ENCODE measurements around the gene RAVER1. TPM values are rescaled to one million over a fixed set of nuclear protein-coding genes. Genes with fewer than 3 reads are reported as not detected.
"Not testable (repeated sequence)": the region's sequence is repeated elsewhere in the genome, so short reads cannot be mapped to it uniquely, and the experiment has no call there.

RAVER1 gene, protein sequence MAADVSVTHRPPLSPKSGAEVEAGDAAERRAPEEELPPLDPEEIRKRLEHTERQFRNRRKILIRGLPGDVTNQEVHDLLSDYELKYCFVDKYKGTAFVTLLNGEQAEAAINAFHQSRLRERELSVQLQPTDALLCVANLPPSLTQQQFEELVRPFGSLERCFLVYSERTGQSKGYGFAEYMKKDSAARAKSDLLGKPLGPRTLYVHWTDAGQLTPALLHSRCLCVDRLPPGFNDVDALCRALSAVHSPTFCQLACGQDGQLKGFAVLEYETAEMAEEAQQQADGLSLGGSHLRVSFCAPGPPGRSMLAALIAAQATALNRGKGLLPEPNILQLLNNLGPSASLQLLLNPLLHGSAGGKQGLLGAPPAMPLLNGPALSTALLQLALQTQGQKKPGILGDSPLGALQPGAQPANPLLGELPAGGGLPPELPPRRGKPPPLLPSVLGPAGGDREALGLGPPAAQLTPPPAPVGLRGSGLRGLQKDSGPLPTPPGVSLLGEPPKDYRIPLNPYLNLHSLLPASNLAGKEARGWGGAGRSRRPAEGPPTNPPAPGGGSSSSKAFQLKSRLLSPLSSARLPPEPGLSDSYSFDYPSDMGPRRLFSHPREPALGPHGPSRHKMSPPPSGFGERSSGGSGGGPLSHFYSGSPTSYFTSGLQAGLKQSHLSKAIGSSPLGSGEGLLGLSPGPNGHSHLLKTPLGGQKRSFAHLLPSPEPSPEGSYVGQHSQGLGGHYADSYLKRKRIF
- total RNA-seq, result 10 to 100 TPM; 15.6 to 33.2 (median 21.8) TPM

- peaks cover 0 to 39% (median 17%) of the 10 kb centered on the region in 3 donors for H3K4me1 ChIP-seq
- no peaks in the 10 kb centered on the region for H3K9me3 ChIP-seq
- peaks cover 0 to 28% of the 10 kb centered on the region in 2 donors for H3K36me3 ChIP-seq
- H3K27me3 ChIP-seq, result no peaks in the 10 kb centered on the region
- TF ChIP-seq, protein P1, sequence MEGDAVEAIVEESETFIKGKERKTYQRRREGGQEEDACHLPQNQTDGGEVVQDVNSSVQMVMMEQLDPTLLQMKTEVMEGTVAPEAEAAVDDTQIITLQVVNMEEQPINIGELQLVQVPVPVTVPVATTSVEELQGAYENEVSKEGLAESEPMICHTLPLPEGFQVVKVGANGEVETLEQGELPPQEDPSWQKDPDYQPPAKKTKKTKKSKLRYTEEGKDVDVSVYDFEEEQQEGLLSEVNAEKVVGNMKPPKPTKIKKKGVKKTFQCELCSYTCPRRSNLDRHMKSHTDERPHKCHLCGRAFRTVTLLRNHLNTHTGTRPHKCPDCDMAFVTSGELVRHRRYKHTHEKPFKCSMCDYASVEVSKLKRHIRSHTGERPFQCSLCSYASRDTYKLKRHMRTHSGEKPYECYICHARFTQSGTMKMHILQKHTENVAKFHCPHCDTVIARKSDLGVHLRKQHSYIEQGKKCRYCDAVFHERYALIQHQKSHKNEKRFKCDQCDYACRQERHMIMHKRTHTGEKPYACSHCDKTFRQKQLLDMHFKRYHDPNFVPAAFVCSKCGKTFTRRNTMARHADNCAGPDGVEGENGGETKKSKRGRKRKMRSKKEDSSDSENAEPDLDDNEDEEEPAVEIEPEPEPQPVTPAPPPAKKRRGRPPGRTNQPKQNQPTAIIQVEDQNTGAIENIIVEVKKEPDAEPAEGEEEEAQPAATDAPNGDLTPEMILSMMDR (IDR thresholded peaks at IDR 0.05), result no peak
- TF ChIP-seq POLR2AphosphoS5 (IDR thresholded peaks at IDR 0.05), result peak; percentile 85
- peak; percentile 76 to 81 for TF ChIP-seq POLR2A (IDR thresholded peaks at IDR 0.05)
- no peak for TF ChIP-seq EP300 (IDR thresholded peaks at IDR 0.05)
- H3K4me3 ChIP-seq, result peak within 1 kb of the TSS; percentile 86
- ATAC-seq, result peak; percentile 95
- WGBS, 2 donors (ENCODE audit: low coverage in 1 of 2), result 0 to 4% methylated on average over 10 to 13 of the region's 82 CpGs
- H3K27ac ChIP-seq, result peak within 1 kb of the TSS; percentile 89 to 97 (median 93)
Measured at GRCh38 chr19:10332965-10333757, at the start of gene RAVER1. Gene RAVER1 (minus strand): TSS chr19:10333529. CDS start chr19:10333507, 22 bp downstream.

GRCh38 chr19:10383223-10383499, 49.8 kb upstream of the RAVER1 start:
- peaks cover 0 to 22% (median 4%) of the 10 kb centered on the region in 3 donors for H3K4me1 ChIP-seq
- not testable (repeated sequence) for H3K36me3 ChIP-seq, H3K4me3 ChIP-seq, H3K27me3 ChIP-seq, ATAC-seq, H3K27ac ChIP-seq, H3K9me3 ChIP-seq
- WGBS, 2 donors (ENCODE audit: low coverage in 1 of 2), result 77 to 85% methylated on average over 5 to 6 of the region's 8 CpGs

- WGBS, 2 donors (ENCODE audit: low coverage in 1 of 2), result 0 to 1% methylated on average over 13 to 27 of the region's 58 CpGs
- Histone ChIP-seq H3K4me1 (peaks cover 0 to 22% (median 4%) of the 10 kb centered on the region in 3 donors), H3K36me3 (peaks cover 0 to 24% of the 10 kb centered on the region in 2 donors), H3K27me3 (no peaks in the 10 kb centered on the region), H3K9me3 (no peaks in the 10 kb centered on the region), H3K4me3 (peak within 1 kb of the TSS; percentile 58 to 80), H3K27ac (peak within 1 kb of the TSS; percentile 39 to 88 (median 86))
- TF ChIP-seq POLR2A (IDR thresholded peaks at IDR 0.05), result peak; percentile 65 to 72
- peak; percentile 71 for TF ChIP-seq POLR2AphosphoS5 (IDR thresholded peaks at IDR 0.05)
- no peak for TF ChIP-seq EP300 (IDR thresholded peaks at IDR 0.05)
- TF ChIP-seq, protein P1 (IDR thresholded peaks at IDR 0.05), result peak in 1 of 4 experiments; percentile 9
- ATAC-seq, result peak; percentile 99
Measured at GRCh38 chr19:10380313-10381102, 47.2 kb upstream of the RAVER1 start, which contains the start of gene TYK2. Gene TYK2 (minus strand): TSS chr19:10380572. CDS start chr19:10378406, 2,166 bp downstream.

GRCh38 chr19:10379880-10380312, 46.6 kb upstream of the RAVER1 start:
- H3K4me1 ChIP-seq, result peaks cover 0 to 22% (median 4%) of the 10 kb centered on the region in 3 donors
- peak overlapping the region; percentile 39 to 88 (median 86) for H3K27ac ChIP-seq
- 0% methylated on average over 2 to 6 of the region's 10 CpGs for WGBS, 2 donors (ENCODE audit: low coverage in 1 of 2)
- H3K27me3 ChIP-seq, result no peaks in the 10 kb centered on the region
- ATAC-seq, result no peak
- peak overlapping the region; percentile 58 to 80 for H3K4me3 ChIP-seq
- peaks cover 0 to 30% of the 10 kb centered on the region in 2 donors for H3K36me3 ChIP-seq
- TF ChIP-seq POLR2AphosphoS5 (IDR thresholded peaks at IDR 0.05), result no peak
- TF ChIP-seq POLR2A (IDR thresholded peaks at IDR 0.05), result no peak
- TF ChIP-seq, protein P1 (IDR thresholded peaks at IDR 0.05), result no peak
- no peak for TF ChIP-seq EP300 (IDR thresholded peaks at IDR 0.05)
- no peaks in the 10 kb centered on the region for H3K9me3 ChIP-seq

Measured in gastroesophageal sphincter (tissue), 4 donors.